MG63 (cell line): Measurements from ENCODE around the gene HDAC4. TPM values are rescaled to one million over a fixed set of nuclear protein-coding genes. Genes with fewer than 3 reads are reported as not detected.
A peak's percentile ranks its signal among the peaks of the same experiment; 100 is the strongest.

Experiments used
- DNase-seq: peaks from one replicate; pipeline ENCODE4 v3.0.0-alpha.2; 2020
- H3K27me3 ChIP-seq: fragments of 250-450 bp; sonication (Bioruptor Pico); 2 replicates; pipeline ENCODE4 v1.5.1; 2020; ENCODE audit warnings: mild to moderate bottlenecking, moderate library complexity
- H3K36me3 ChIP-seq: fragments of 250-450 bp; sonication (Bioruptor Pico); 2 replicates; pipeline ENCODE4 v1.5.1; 2020; ENCODE audit warnings: mild to moderate bottlenecking, moderate library complexity
- H3K4me3 ChIP-seq: fragments of 250-450 bp; sonication (Bioruptor Pico); 2 replicates; pipeline ENCODE4 v1.5.1; 2020; ENCODE audit warnings: mild to moderate bottlenecking, moderate library complexity
- H3K9me3 ChIP-seq: fragments of 250-450 bp; sonication (Bioruptor Pico); 2 replicates; pipeline ENCODE4 v1.5.1; 2020; ENCODE audit warnings: mild to moderate bottlenecking, moderate library complexity
- total RNA-seq: library from RNA; depleted of rRNA; stranded (reverse); fragments of >200 nt; shearing (Covaris generic); gene quantifications from 2 replicates; pipeline ENCODE4 v1.2.3, GENCODE V29; 2014; ENCODE audit warnings: low replicate concordance

HDAC4 gene
- total RNA-seq, 1 experiment from 2014 or later = 27.3 TPM

DNA sequence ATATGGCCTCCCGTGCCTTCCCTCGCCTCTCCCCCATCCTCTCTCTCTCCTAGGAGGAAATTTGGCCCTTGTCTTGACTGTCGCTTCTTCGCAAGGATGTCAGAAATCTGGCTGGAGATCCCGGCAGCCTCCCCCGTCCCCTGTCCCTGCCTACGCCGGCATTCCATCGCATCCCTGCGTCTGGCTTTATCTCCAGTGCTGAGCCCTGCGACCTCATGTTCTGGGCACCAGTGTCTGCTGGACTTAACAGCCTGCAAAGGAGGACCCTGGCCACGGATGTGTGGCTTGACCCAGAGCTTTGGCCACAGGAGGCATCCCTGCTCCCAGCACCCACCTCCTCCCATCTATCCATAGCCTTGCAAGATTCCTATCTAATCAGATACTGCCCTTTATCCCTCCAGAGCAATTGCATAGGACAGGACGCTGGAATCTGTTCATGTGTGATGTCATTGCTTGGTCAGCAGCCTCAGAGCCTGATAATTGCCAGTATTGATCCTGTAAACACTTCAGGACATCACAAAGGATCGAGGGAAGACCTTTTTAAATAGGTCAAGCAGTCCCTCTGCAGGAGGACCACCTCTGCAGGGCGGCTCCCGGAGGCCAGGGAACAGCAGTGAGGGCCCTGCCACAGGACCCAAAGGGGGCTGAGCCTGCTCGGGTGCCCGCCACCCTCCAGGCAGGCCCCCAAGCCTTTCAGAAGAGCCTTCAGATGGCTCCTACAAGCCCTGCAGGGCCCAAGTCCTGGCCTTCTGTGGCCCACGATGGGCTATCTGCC, 384.7 kb downstream of the HDAC4 start:
- H3K4me3 ChIP-seq = no peak overlapping the region
- no peaks in the 10 kb centered on the region for H3K27me3 ChIP-seq
- H3K36me3 ChIP-seq = no peaks in the 10 kb centered on the region
- H3K9me3 ChIP-seq = no peaks in the 10 kb centered on the region
- no peak for DNase-seq

GRCh38 chr2:239015218-239015900, 385.5 kb downstream of the HDAC4 start:
- H3K27me3 ChIP-seq = no peaks in the 10 kb centered on the region
- H3K36me3 ChIP-seq = no peaks in the 10 kb centered on the region
- no peak for DNase-seq
- H3K9me3 ChIP-seq = no peaks in the 10 kb centered on the region
- H3K4me3 ChIP-seq = no peak overlapping the region

GRCh38 chr2:239014458-239015217, 386.2 kb downstream of the HDAC4 start:
- no peaks in the 10 kb centered on the region for H3K36me3 ChIP-seq
- no peaks in the 10 kb centered on the region for H3K27me3 ChIP-seq
- DNase-seq = no peak
- H3K9me3 ChIP-seq = no peaks in the 10 kb centered on the region
- no peak overlapping the region for H3K4me3 ChIP-seq

- Histone ChIP-seq H3K36me3 (no peaks in the 10 kb centered on the region), H3K4me3 (no peak overlapping the region), H3K9me3 (no peaks in the 10 kb centered on the region), H3K27me3 (no peaks in the 10 kb centered on the region)
- DNase-seq = no peak
Observed at GRCh38 chr2:239013678-239013976, 387.2 kb downstream of the HDAC4 start.

- no peaks in the 10 kb centered on the region for H3K9me3 ChIP-seq
- no peaks in the 10 kb centered on the region for H3K36me3 ChIP-seq
- H3K27me3 ChIP-seq = no peaks in the 10 kb centered on the region
- no peak overlapping the region for H3K4me3 ChIP-seq
- DNase-seq = no peak
Observed at GRCh38 chr2:239012936-239013677, 387.7 kb downstream of the HDAC4 start.

- no peaks in the 10 kb centered on the region for H3K9me3 ChIP-seq
- no peak for DNase-seq
- no peaks in the 10 kb centered on the region for H3K36me3 ChIP-seq
- no peaks in the 10 kb centered on the region for H3K27me3 ChIP-seq
- no peak overlapping the region for H3K4me3 ChIP-seq
Observed at GRCh38 chr2:239012228-239012627, 388.6 kb downstream of the HDAC4 start.

DNA sequence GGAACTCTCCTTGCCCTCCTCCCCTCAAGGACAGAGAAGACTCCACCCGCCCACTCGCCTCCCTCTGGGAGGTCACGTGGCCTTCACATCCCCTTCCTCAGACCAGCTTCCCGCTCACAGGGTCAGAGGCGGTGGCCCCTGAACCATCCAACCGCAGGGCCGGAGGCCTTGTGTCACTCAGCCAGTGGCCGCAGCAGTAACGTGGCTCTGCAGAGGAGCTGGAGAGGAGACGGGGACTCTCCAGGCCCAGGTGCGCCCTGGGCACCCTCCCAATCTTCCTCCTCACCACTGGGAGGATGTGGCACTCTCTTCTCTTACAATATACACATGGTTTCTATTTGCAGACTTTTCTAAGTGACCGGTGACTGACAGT, 391.2 kb downstream of the HDAC4 start:
- no peaks in the 10 kb centered on the region for H3K27me3 ChIP-seq
- no peaks in the 10 kb centered on the region for H3K9me3 ChIP-seq
- no peaks in the 10 kb centered on the region for H3K36me3 ChIP-seq
- no peak overlapping the region for H3K4me3 ChIP-seq
- DNase-seq = no peak

DNA sequence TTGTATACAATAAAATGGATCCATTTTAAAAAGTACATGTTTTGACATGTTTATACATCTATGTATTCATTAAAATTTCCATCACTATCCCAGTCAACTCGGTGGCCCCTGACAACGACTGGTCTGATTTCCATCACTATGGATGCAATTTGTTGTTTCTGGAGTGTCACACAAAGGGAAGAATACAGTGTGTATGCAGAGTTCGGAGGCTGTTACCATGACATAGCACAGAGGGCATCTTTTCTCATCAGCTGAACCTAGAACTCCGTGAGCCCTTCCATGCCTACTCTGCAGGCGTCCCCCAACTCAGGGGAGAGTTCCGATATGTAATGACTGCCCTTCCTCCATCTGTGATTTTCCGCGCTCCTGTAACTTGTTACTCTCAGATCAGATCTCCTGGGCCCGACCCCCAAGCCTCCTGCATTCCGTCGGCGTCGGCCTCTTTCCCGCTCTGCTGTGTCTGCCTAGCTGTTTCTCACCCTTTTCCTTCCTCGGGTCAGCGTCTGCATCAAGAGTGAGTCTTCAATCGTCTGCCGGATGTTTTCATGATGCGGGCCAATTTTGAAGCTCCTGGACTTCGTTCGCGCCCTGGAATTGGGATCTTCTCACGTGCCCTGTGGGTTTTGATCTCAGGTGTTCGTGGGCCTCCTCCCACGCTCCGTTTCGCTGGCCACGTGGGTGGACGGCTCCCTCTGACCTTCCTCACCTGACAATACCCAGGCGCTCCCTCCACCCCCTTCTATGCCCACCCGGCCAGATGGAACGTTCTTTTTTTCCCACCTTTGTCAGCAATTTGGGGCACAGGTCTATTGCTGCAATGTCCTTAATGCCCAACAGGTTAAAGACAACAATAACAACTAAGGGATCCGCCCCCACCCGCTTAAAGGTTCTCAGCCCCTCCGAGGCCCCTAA, 391.9 kb downstream of the HDAC4 start:
- H3K27me3 ChIP-seq = no peaks in the 10 kb centered on the region
- no peak for DNase-seq
- no peaks in the 10 kb centered on the region for H3K9me3 ChIP-seq

GRCh38 chr2:239008004-239008403, 392.8 kb downstream of the HDAC4 start:
- Histone ChIP-seq H3K27me3 (no peaks in the 10 kb centered on the region), H3K9me3 (no peaks in the 10 kb centered on the region), H3K4me3 (no peak overlapping the region), H3K36me3 (no peaks in the 10 kb centered on the region)
- no peak for DNase-seq

More for the DNA sequence above, 391.9 kb downstream of the HDAC4 start:
- Histone ChIP-seq H3K36me3 (no peaks in the 10 kb centered on the region), H3K4me3 (no peak overlapping the region)

- Histone ChIP-seq H3K36me3 (no peaks in the 10 kb centered on the region), H3K4me3 (no peak overlapping the region), H3K27me3 (no peaks in the 10 kb centered on the region), H3K9me3 (no peaks in the 10 kb centered on the region; the same call in 1 of the 2 replicates)
- DNase-seq = no peak
Observed at GRCh38 chr2:239006622-239007285, 394.1 kb downstream of the HDAC4 start.

- no peaks in the 10 kb centered on the region for H3K36me3 ChIP-seq
- no peak overlapping the region for H3K4me3 ChIP-seq
- DNase-seq = no peak
- peaks cover 4% of the 10 kb centered on the region for H3K9me3 ChIP-seq
- no peaks in the 10 kb centered on the region for H3K27me3 ChIP-seq
Observed at GRCh38 chr2:239005586-239005985, 395.2 kb downstream of the HDAC4 start.

GRCh38 chr2:239004274-239005015, 396.4 kb downstream of the HDAC4 start:
- Histone ChIP-seq H3K4me3 (no peak overlapping the region), H3K36me3 (no peaks in the 10 kb centered on the region), H3K9me3 (peaks cover 4% of the 10 kb centered on the region), H3K27me3 (no peaks in the 10 kb centered on the region)
- no peak for DNase-seq

GRCh38 chr2:239003624-239004273, 397.1 kb downstream of the HDAC4 start:
- no peaks in the 10 kb centered on the region for H3K36me3 ChIP-seq
- no peak for DNase-seq
- H3K4me3 ChIP-seq = no peak overlapping the region
- no peaks in the 10 kb centered on the region for H3K27me3 ChIP-seq
- H3K9me3 ChIP-seq = peaks cover 4% of the 10 kb centered on the region

GRCh38 chr2:239002954-239003623, 397.7 kb downstream of the HDAC4 start:
- DNase-seq = peak; percentile 28
- no peaks in the 10 kb centered on the region for H3K36me3 ChIP-seq
- peaks cover 4% of the 10 kb centered on the region for H3K9me3 ChIP-seq
- H3K4me3 ChIP-seq = no peak overlapping the region
- H3K27me3 ChIP-seq = no peaks in the 10 kb centered on the region
